HG03066 (cell line): ENCODE data around the gene IRF2BP2.
"Not testable (repeated sequence)": the region's sequence is repeated elsewhere in the genome, so short reads cannot be mapped to it uniquely, and the experiment has no call there.

Experiments used
- ATAC-seq: cut with Tn5 transposase; IDR thresholded peaks from one replicate; pipeline ENCODE4 v1.9.1; 2021; ENCODE audit warnings: low read depth; ENCODE audit not compliant: unreplicated experiment

IRF2BP2 gene

GRCh38 chr1:234634922-234635321 is 24.9 kb upstream of the IRF2BP2 start:
- not testable (repeated sequence) for ATAC-seq

DNA sequence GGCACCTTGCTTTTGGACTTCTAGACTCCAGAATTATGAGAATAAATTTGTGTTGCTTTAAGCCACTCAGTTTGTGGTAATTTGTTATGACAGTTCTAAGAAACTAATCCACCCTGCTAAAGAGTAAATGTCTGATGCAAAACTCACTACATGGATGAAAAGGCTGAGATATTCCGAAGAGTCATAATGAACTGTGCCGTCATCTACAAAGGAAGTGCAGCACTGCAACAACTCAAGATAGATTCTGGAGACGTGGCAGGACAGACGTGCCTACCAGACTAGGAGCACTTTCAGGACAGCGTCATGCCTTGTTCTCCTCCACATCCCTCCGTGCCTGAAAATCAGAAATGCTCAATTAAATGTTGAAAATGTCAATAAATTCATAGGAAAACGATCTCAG is 24.4 kb upstream of the IRF2BP2 start:
- ATAC-seq: no peak

DNA sequence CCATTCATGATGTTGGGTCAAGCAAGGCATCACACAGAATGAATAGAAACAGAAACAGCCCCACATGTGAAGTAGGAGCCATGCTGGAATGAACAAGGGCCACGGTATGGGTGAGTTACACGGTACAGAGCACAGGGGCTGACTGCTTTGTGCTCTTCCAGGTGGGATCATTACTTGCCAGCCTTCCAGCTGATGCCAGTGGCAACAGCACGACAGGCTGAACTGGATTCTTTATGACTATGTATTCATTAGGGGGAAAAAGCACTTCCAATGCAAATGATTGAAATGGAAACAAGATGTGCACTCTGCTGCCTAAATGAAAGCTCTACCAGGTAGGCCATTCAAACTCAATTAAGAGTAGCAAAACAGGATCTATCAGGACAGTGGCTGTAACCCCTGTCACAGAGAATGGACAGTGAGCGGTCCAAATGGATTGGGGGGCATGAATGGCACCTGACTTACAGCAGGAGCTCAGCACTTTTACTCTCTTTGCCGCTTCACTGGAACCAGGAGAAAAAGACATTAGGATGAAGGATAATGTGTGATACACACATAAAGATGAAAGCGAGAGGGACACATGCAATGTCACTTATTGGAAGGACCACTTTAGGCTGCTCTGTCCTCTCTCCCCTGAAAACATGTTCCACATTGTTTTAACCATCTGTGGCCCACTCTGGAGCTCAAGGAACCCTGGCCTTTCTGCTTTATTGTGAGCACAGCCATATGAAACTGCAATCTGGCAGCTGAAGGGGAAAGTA is 23.4 kb upstream of the IRF2BP2 start:
- ATAC-seq: no peak

DNA sequence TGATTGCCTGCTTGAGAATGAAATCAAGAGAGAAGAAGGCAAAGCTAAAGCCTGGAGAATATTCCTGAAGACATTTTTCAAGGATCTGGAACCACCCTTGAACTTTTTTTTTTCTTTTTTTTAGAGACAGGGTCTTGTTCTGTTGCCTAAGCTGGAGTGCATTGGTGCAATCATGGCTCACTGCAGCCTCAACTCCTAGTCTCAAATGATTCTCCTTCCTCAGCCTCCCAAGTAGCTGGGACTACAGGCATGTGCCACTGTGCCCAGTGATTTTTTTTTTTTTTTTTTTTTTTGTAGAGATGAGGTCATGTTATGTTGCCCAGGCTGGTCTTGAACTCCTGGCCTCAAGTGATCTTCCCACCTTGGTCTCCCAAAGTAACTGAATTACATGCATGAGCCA is 22.2 kb upstream of the IRF2BP2 start:
- no peak for ATAC-seq

DNA sequence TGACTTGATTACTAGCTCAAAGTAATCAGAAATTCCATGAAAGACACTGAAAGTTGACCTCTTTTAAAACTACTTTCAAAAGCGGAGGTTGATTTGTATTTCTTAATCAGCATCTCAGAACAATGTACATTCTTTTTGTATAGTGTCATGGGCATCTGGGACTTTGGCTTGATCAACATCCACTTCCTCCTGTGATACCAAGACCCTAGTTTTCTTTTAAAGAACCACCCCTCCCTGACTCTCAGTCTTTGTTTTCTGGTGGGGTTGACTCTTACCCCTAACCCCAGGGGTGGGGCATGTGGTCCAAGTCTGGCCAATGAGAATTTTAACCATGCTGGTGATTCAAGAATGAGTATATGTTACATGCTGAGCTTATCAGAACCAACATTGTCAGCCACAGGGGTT is 21.7 kb upstream of the IRF2BP2 start:
- no peak for ATAC-seq

GRCh38 chr1:234629026-234629425 is 19.0 kb upstream of the IRF2BP2 start:
- no peak for ATAC-seq

GRCh38 chr1:234628089-234628488 is 18.1 kb upstream of the IRF2BP2 start:
- ATAC-seq: no peak

GRCh38 chr1:234627009-234627950 is 17.3 kb upstream of the IRF2BP2 start:
- no peak for ATAC-seq

DNA sequence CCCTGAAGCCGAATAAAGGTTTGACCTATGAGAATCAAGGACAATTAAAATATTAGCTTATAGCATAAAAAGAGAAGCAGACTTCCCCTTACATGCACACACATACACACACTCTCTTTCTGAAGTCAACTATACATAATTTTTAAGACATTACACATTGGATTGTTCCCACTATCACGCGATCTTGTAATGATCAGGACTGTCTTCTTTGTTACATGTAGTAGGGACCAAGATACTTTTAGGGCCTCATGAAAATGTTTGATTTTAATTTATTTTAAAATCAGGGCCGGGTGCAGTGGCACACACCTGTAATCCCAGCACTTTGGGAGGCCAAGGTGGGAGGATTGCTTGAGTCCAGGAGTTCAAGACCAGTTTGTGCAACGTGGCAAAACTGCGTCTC is 16.4 kb upstream of the IRF2BP2 start:
- no peak for ATAC-seq

GRCh38 chr1:234624724-234625117 is 14.7 kb upstream of the IRF2BP2 start:
- ATAC-seq: no peak

GRCh38 chr1:234621657-234622335 is 11.8 kb upstream of the IRF2BP2 start:
- ATAC-seq: no peak

DNA sequence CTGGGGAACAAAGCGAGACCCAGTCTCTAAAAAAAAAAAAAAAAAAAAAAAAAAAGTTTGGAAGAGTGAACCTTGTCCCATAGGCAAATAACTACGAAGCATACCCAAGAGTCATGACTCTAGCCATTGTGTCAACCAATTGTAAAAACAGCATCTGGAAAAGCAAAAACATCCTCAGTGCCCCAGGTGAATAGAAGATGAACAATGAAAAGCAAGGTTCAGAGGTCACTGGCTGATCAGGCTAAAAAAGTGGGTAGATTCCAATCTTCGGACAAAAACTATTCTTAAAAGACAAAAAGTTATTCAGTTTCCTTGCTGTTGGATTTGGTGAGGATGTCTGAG is 11.1 kb upstream of the IRF2BP2 start:
- no peak for ATAC-seq

DNA sequence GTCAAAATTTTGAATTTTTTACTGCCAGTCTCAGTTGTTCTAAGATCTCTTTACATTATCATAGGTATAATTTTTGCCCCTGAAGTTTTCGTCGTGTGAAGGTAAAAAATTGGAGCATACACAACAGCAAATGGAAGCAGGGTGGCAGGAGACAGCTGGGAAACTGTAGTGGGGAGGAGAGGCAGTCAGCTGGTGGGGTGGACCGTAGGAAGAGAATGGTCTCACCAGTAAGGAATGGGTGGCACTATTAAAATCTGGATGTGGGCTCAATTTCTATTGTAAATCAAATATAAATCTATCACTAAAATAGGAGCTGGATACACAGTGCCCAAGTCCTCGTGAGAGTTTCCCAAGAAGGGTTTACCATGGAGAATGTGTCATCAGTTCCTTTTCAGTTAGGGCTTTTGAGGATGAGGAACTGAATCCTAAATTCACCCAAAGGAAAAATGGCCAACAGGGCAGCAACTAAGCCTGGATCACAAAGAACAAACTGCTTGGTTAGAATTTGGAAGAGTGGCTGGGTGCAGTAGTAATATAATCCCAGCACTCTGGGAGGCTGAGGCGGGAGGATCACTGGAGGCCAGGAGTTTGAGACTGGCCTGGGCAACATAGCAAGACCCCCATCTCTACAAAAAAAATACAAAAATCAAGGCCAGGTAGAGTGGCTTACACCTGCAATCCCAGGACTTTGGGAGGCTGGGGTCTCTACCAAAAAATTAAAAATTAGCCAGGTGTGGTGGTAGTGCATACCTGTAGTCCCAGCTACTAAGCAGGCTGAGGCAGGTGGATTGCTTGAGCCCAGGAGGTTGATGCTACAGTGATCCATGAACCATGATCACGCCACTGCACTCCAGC is 10.5 kb upstream of the IRF2BP2 start:
- no peak for ATAC-seq

DNA sequence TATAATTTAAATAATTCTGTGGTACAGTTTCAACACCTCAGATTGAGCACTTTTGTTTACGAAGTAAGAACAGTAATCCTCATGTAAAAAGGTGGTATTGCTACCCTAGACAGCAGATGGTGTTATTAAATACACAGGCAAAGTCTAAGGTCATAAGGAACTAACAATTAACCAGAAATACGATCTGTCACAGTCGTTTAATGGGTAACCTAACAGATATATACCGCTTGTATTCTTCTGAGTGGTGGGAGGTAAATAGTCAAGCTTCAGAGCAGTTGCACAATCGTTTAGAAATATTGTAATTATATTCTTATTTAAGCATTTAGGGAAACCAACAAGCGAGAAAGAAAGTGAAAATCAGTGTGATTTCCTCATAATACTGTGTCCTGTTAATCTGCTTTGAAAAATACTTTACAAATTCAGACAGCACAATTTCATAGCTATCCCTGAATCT is 9.8 kb upstream of the IRF2BP2 start:
- no peak for ATAC-seq

DNA sequence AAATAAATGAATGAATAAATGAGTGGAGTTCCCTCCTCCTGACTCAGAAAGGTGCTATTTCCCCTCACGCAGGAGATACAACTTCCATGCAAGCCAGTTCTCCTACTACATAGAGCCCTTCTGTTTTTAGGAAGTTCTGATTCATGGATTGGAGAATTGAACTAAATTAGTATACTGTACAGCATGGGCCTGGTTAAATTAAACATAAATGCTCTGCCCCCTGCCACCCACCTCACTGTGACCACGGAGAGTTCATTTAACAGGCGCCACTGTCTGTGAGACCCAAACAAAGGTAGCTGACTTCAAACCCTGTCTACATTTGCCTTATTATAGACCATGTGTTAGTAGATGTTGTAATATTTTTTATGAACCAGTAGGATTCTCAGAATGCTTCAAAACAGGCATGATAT is 9.1 kb upstream of the IRF2BP2 start:
- ATAC-seq: no peak

GRCh38 chr1:234618737-234619049 is 8.7 kb upstream of the IRF2BP2 start:
- no peak for ATAC-seq

GRCh38 chr1:234617986-234618736 is 8.2 kb upstream of the IRF2BP2 start:
- ATAC-seq: no peak

DNA sequence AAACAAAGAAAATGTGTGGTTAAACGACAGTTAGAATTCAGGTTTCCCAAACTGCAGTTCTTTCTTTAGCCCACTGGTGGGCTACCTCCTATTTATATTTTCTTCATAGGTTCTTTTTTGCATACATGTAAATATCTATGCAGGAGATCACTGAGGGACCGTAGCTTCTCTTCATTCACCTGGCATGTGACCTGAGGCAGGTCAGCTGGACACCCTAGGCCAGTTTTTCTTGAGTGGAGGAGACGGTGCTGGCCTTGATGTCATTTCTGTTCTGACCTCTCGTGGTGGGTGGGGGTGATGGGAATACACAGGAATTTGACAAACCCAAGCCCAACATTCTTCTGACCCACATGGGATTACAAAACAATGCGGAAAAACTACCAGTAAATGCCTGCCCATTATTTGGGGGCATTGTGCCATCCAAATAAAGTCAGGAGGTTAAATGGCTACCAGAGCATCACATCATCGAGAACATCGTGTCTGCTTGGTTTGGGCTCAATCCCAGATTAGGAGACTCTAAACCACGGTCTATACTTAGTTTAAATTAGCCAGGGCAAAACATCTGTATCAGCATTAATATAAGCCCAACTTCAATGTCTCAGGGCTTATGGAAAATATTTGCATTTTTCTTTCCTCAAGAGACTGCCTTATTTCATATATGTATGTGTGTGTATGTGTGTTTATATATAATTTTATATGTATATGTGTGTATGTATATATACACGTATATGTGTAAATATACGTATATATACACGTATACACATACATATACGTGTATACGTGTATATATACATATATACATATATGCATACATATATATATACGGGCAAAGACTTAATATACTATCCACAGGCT is 7.4 kb upstream of the IRF2BP2 start:
- no peak for ATAC-seq

GRCh38 chr1:234616644-234617043 is 6.7 kb upstream of the IRF2BP2 start:
- no peak for ATAC-seq
